Liver (tissue), 9 donors: ENCODE measurements around the gene KLF3. TPM values are rescaled to one million over a fixed set of nuclear protein-coding genes. Genes with fewer than 3 reads are reported as not detected.

ENCODE experiments used
- DNase-seq: peaks from one replicate; pipeline ENCODE4 v3.0.0-alpha.2; 2017; ENCODE audit warnings: low spot score
- H3K27ac ChIP-seq, 2 donors: one replicate each; pipeline ENCODE4 v1.7.0; 2013; ENCODE audit warnings: inconsistent platforms in 2 of 2, low read length in 2 of 2, control low read depth in 1 of 2, low read depth in 1 of 2, mild to moderate bottlenecking in 1 of 2
- H3K27me3 ChIP-seq, 4 donors: one replicate each; pipeline versions ENCODE4 v1.6.1 to v1.7.0; 2013; ENCODE audit warnings: low read length in 3 of 4, inconsistent platforms in 1 of 4, mild to moderate bottlenecking in 1 of 4, moderate library complexity in 1 of 4; ENCODE audit not compliant: control insufficient read depth in 4 of 4, insufficient read depth in 4 of 4
- H3K36me3 ChIP-seq, 4 donors: one replicate each; pipeline versions ENCODE4 v1.6.1 to v1.7.0; 2013; ENCODE audit warnings: low read length in 3 of 4, mild to moderate bottlenecking in 3 of 4, low read depth in 1 of 4, moderate library complexity in 1 of 4; ENCODE audit not compliant: control insufficient read depth in 4 of 4, insufficient read depth in 3 of 4
- H3K4me1 ChIP-seq, 4 donors: one replicate each; pipeline versions ENCODE4 v1.6.1 to v1.7.0; 2013; ENCODE audit warnings: low read length in 3 of 4, mild to moderate bottlenecking in 3 of 4, moderate library complexity in 1 of 4; ENCODE audit not compliant: control insufficient read depth in 4 of 4, insufficient read depth in 4 of 4
- H3K4me3 ChIP-seq, 3 donors: one replicate each; pipeline versions ENCODE4 v1.6.1 to v1.7.0; 2013; ENCODE audit warnings: low read length in 3 of 3, control low read depth in 1 of 3, low read depth in 1 of 3, mild to moderate bottlenecking in 1 of 3
- H3K9ac ChIP-seq, 2 donors: one replicate each; pipeline ENCODE4 v1.7.0; 2013; ENCODE audit warnings: low read length in 2 of 2, mild to moderate bottlenecking in 2 of 2, moderate library complexity in 2 of 2, control low read depth in 1 of 2, low read depth in 1 of 2
- H3K9me3 ChIP-seq, 4 donors: one replicate each; pipeline versions ENCODE4 v1.6.1 to v1.7.0; 2013; ENCODE audit warnings: low read length in 3 of 4; ENCODE audit not compliant: control insufficient read depth in 4 of 4
- EGR1 ChIP-seq, 2 donors: IDR thresholded peaks; 2 replicates each; pipeline ENCODE4 v1.6.1; 2016 to 2018; ENCODE audit warnings: antibody characterized with exemption in 2 of 2, low read depth in 2 of 2
- FOXA1 ChIP-seq: IDR thresholded peaks from 2 replicates; pipeline ENCODE4 v1.6.1; 2016; ENCODE audit warnings: antibody characterized with exemption
- FOXA2 ChIP-seq: IDR thresholded peaks from 2 replicates; pipeline ENCODE4 v1.6.1; 2016; ENCODE audit warnings: antibody characterized with exemption
- GABPA ChIP-seq, 2 donors: IDR thresholded peaks in 1 of 2; conservative IDR thresholded peaks in 1 of 2; 2 replicates each; pipeline ENCODE4 v1.6.1; 2016; ENCODE audit warnings: antibody characterized with exemption in 2 of 2, mild to moderate bottlenecking in 1 of 2, moderate library complexity in 1 of 2
- HNF4G ChIP-seq: IDR thresholded peaks from 2 replicates; pipeline ENCODE4 v1.6.1; 2016; ENCODE audit warnings: antibody characterized with exemption
- JUND ChIP-seq, 2 donors: IDR thresholded peaks; 2 replicates each; pipeline ENCODE4 v1.6.1; 2016; ENCODE audit warnings: antibody characterized with exemption in 2 of 2
- NR2F2 ChIP-seq: IDR thresholded peaks from 2 replicates; pipeline ENCODE4 v1.6.1; 2016; ENCODE audit warnings: antibody characterized with exemption
- RAD21 ChIP-seq, 2 donors: IDR thresholded peaks; 2 replicates each; pipeline ENCODE4 v1.6.1; 2016; ENCODE audit warnings: antibody characterized with exemption in 2 of 2, mild to moderate bottlenecking in 2 of 2
- RXRA ChIP-seq, 2 donors: IDR thresholded peaks; 2 replicates each; pipeline ENCODE4 v1.6.1; 2017 to 2018; ENCODE audit warnings: antibody characterized with exemption in 2 of 2, mild to moderate bottlenecking in 1 of 2
- SP1 ChIP-seq: IDR thresholded peaks from 2 replicates; pipeline ENCODE4 v1.6.1; 2018; ENCODE audit warnings: antibody characterized with exemption, mild to moderate bottlenecking
- TAF1 ChIP-seq: conservative IDR thresholded peaks from 2 replicates; pipeline ENCODE4 v1.6.1; 2016; ENCODE audit warnings: antibody characterized with exemption, mild to moderate bottlenecking
- YY1 ChIP-seq: IDR thresholded peaks from 2 replicates; pipeline ENCODE4 v1.6.1; 2016; ENCODE audit warnings: antibody characterized with exemption, mild to moderate bottlenecking
- WGBS: extraction: QIAGEN DNeasy Blood & Tissue Kit; methylation state at CpG from one replicate; pipeline ENCODE4 v1.1.7; 2013; 5-methylcytosine and 5-hydroxymethylcytosine counted together
- polyA plus RNA-seq, 2 donors: library from polyadenylated mRNA; stranded (reverse) in 1 of 2; unstranded in 1 of 2; fragments of 200-250 nt in 1 of 2; fragments of >200 nt in 1 of 2; fragmentation: Nextera tagmentation in 1 of 2; extraction: Ambion mirVana in 1 of 2; gene quantifications; one replicate each; pipeline versions ENCODE4 v1.2.1 to v1.2.3, GENCODE V29; 2013 to 2015
- total RNA-seq, 2 donors: library from RNA; depleted of rRNA; stranded (reverse); fragments of >200 nt; gene quantifications; one replicate each; pipeline ENCODE4 v1.2.3, GENCODE V29; 2014
- TF ChIP-seq, protein P1 (sequence below): fragments of 150-350 bp; IDR thresholded peaks from 2 replicates; pipeline ENCODE4 v1.5.1; 2017; ENCODE audit warnings: improper control_type of control experiment, low read depth, low read length; ENCODE audit not compliant: missing input control
- TF ChIP-seq, protein P2 (sequence below): IDR thresholded peaks from 2 replicates; pipeline ENCODE4 v1.6.1; 2016; ENCODE audit warnings: antibody characterized with exemption, mild to moderate bottlenecking
- TF ChIP-seq, protein P3 (sequence below): IDR thresholded peaks from 2 replicates; pipeline ENCODE4 v1.6.1; 2016; ENCODE audit warnings: antibody characterized with exemption
- TF ChIP-seq, protein P4 (sequence below): IDR thresholded peaks from 2 replicates; pipeline ENCODE4 v1.6.1; 2016; ENCODE audit warnings: antibody characterized with exemption
- TF ChIP-seq, protein P5 (sequence below): IDR thresholded peaks from 2 replicates; pipeline ENCODE4 v1.6.1; 2016; ENCODE audit warnings: antibody characterized with exemption
- donor health status: healthy.
- donor health status: healthy.
- donor health status: healthy.
- donor health status: healthy.
- donor health status: healthy.

KLF3 gene
- total and polyA plus RNA-seq, 4 donors: 11.1 to 77.5 (median 21.0) TPM

DNA sequence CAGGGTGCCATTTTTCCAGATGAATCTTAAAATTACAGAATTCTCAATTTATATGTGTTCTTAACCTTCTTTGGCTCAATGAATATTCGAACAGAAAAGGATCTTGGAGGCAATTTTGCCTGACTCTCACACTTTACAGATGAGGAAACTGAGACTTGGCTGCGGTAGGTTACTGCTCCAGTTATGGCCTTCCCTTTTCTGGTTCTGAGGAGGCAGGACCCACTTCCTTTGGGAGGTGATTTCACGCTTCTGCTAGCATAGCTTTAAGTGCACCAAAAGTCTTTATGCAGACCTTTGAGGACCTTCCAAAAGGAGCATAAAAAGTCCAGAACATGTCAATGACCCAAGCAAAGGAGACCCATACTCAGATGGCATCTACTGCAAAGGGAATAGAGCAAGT is 44.7 kb upstream of the KLF3 start:
- Histone ChIP-seq H3K27ac (no peak overlapping the region), H3K4me3 (no peak overlapping the region), H3K4me1 (no peaks in the 10 kb centered on the region), H3K27me3 (no peaks in the 10 kb centered on the region), H3K36me3 (no peaks in the 10 kb centered on the region), H3K9ac (no peak overlapping the region), H3K9me3 (no peaks in the 10 kb centered on the region)
- TF ChIP-seq FOXA1 (no peak), HNF4G (no peak), RAD21 (IDR thresholded peaks at IDR 0.05) (no peak), GABPA (IDR thresholded peaks at IDR 0.05 in 1 of 2, conservative IDR thresholded peaks at IDR 0.05 in 1 of 2) (no peak), FOXA2 (no peak), JUND (IDR thresholded peaks at IDR 0.05) (no peak), TAF1 (no peak), NR2F2 (no peak), YY1 (no peak), EGR1 (IDR thresholded peaks at IDR 0.05; ENCODE audit: low read depth in 2 of 2) (no peak), RXRA (IDR thresholded peaks at IDR 0.05) (no peak)
- TF ChIP-seq, protein P1, sequence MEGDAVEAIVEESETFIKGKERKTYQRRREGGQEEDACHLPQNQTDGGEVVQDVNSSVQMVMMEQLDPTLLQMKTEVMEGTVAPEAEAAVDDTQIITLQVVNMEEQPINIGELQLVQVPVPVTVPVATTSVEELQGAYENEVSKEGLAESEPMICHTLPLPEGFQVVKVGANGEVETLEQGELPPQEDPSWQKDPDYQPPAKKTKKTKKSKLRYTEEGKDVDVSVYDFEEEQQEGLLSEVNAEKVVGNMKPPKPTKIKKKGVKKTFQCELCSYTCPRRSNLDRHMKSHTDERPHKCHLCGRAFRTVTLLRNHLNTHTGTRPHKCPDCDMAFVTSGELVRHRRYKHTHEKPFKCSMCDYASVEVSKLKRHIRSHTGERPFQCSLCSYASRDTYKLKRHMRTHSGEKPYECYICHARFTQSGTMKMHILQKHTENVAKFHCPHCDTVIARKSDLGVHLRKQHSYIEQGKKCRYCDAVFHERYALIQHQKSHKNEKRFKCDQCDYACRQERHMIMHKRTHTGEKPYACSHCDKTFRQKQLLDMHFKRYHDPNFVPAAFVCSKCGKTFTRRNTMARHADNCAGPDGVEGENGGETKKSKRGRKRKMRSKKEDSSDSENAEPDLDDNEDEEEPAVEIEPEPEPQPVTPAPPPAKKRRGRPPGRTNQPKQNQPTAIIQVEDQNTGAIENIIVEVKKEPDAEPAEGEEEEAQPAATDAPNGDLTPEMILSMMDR: no peak
- TF ChIP-seq, protein P2, sequence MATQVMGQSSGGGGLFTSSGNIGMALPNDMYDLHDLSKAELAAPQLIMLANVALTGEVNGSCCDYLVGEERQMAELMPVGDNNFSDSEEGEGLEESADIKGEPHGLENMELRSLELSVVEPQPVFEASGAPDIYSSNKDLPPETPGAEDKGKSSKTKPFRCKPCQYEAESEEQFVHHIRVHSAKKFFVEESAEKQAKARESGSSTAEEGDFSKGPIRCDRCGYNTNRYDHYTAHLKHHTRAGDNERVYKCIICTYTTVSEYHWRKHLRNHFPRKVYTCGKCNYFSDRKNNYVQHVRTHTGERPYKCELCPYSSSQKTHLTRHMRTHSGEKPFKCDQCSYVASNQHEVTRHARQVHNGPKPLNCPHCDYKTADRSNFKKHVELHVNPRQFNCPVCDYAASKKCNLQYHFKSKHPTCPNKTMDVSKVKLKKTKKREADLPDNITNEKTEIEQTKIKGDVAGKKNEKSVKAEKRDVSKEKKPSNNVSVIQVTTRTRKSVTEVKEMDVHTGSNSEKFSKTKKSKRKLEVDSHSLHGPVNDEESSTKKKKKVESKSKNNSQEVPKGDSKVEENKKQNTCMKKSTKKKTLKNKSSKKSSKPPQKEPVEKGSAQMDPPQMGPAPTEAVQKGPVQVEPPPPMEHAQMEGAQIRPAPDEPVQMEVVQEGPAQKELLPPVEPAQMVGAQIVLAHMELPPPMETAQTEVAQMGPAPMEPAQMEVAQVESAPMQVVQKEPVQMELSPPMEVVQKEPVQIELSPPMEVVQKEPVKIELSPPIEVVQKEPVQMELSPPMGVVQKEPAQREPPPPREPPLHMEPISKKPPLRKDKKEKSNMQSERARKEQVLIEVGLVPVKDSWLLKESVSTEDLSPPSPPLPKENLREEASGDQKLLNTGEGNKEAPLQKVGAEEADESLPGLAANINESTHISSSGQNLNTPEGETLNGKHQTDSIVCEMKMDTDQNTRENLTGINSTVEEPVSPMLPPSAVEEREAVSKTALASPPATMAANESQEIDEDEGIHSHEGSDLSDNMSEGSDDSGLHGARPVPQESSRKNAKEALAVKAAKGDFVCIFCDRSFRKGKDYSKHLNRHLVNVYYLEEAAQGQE: no peak
- TF ChIP-seq, protein P3, sequence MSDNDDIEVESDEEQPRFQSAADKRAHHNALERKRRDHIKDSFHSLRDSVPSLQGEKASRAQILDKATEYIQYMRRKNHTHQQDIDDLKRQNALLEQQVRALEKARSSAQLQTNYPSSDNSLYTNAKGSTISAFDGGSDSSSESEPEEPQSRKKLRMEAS: no peak
- TF ChIP-seq, protein P4, sequence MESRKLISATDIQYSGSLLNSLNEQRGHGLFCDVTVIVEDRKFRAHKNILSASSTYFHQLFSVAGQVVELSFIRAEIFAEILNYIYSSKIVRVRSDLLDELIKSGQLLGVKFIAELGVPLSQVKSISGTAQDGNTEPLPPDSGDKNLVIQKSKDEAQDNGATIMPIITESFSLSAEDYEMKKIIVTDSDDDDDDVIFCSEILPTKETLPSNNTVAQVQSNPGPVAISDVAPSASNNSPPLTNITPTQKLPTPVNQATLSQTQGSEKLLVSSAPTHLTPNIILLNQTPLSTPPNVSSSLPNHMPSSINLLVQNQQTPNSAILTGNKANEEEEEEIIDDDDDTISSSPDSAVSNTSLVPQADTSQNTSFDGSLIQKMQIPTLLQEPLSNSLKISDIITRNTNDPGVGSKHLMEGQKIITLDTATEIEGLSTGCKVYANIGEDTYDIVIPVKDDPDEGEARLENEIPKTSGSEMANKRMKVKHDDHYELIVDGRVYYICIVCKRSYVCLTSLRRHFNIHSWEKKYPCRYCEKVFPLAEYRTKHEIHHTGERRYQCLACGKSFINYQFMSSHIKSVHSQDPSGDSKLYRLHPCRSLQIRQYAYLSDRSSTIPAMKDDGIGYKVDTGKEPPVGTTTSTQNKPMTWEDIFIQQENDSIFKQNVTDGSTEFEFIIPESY: no peak
- TF ChIP-seq, protein P5, sequence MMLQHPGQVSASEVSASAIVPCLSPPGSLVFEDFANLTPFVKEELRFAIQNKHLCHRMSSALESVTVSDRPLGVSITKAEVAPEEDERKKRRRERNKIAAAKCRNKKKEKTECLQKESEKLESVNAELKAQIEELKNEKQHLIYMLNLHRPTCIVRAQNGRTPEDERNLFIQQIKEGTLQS: no peak
- no peak for DNase-seq
- 87% methylated on average over 3 of the region's 3 CpGs for WGBS

DNA sequence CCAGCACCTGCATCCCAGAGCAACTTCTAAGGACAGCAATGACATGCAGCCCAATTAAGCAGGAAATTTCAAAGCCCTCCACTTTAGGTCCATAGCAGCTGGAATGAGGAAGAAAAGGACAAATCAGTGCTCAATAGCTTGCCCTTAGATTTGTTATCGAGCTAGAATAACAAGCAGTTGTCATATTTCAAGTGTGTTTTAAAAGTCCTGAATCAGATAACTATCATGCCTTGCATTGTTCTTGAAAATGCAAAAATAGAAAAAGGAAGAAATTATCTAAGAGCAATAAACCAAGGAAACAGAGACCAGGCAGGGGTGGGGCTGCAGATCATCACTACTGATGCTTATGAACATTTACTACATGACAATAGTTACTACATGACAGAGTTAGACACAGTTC is 43.9 kb upstream of the KLF3 start:
- DNase-seq: no peak
- no peaks in the 10 kb centered on the region for H3K36me3 ChIP-seq
- H3K27ac ChIP-seq: no peak overlapping the region
- TF ChIP-seq FOXA2 (no peak), RAD21 (IDR thresholded peaks at IDR 0.05) (no peak), FOXA1 (no peak), JUND (IDR thresholded peaks at IDR 0.05) (no peak), EGR1 (IDR thresholded peaks at IDR 0.05; ENCODE audit: low read depth in 2 of 2) (no peak), NR2F2 (no peak), HNF4G (no peak), TAF1 (no peak), YY1 (no peak), SP1 (no peak), RXRA (IDR thresholded peaks at IDR 0.05) (no peak)
- TF ChIP-seq, protein P5: no peak
- TF ChIP-seq, protein P2: no peak
- TF ChIP-seq, protein P1: no peak

More for the DNA sequence above, 43.9 kb upstream of the KLF3 start:
- 81% methylated on average over 1 of the region's 1 CpG for WGBS
- Histone ChIP-seq H3K9me3 (no peaks in the 10 kb centered on the region), H3K27me3 (no peaks in the 10 kb centered on the region), H3K4me1 (no peaks in the 10 kb centered on the region), H3K4me3 (no peak overlapping the region), H3K9ac (no peak overlapping the region)
